GM20000 (cell line): ENCODE measurements around the gene GTF2H4.
A peak's percentile ranks its signal among the peaks of the same experiment; 100 is the strongest.
"Not testable (repeated sequence)": the region's sequence is repeated elsewhere in the genome, so short reads cannot be mapped to it uniquely, and the experiment has no call there.

Experiments
- DNase-seq: peaks from one replicate; pipeline ENCODE4 v3.0.0; 2012; ENCODE audit warnings: low spot score
- CTCF ChIP-seq: IDR thresholded peaks from 2 replicates; pipeline ENCODE4 v1.5.1; 2012; ENCODE audit warnings: mild to moderate bottlenecking, control low read depth; ENCODE audit errors: extremely low read depth, missing control alignments

Gene GTF2H4

DNA sequence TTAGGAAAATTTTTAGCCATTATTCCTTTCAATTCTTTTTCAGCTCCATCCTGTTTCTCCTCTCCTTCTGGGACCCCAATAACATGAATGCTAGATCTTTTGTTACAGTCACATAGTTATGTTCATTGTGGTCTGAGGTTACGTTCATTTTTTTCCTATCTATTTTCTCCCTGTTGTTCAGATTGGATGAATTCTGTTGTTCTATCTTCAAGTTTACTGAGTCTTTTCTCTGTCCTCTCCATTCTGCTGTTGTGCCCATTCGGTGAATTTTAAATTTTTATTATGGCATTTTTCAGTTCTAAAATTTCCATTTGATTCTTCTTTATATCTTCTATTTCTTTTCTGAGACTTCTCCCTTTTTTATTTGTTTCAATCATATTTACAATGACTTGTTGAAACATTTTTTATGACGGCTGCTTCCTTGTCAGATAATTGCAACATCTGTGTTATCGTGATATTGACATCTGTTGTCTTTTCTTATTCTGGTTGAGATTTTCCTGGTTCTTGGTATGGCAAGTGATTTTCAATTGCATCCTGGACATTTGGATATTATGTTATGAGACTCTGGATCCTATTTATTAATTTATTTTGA is 36.3 kb upstream of the GTF2H4 start:
- no peak for DNase-seq
- no peak for TF ChIP-seq CTCF

- no peak for TF ChIP-seq CTCF
- DNase-seq: no peak
Observed at GRCh38 chr6:30873137-30873640, 34.8 kb upstream of the GTF2H4 start.

GRCh38 chr6:30873795-30874194 is 34.2 kb upstream of the GTF2H4 start:
- DNase-seq: not testable (repeated sequence)

DNA sequence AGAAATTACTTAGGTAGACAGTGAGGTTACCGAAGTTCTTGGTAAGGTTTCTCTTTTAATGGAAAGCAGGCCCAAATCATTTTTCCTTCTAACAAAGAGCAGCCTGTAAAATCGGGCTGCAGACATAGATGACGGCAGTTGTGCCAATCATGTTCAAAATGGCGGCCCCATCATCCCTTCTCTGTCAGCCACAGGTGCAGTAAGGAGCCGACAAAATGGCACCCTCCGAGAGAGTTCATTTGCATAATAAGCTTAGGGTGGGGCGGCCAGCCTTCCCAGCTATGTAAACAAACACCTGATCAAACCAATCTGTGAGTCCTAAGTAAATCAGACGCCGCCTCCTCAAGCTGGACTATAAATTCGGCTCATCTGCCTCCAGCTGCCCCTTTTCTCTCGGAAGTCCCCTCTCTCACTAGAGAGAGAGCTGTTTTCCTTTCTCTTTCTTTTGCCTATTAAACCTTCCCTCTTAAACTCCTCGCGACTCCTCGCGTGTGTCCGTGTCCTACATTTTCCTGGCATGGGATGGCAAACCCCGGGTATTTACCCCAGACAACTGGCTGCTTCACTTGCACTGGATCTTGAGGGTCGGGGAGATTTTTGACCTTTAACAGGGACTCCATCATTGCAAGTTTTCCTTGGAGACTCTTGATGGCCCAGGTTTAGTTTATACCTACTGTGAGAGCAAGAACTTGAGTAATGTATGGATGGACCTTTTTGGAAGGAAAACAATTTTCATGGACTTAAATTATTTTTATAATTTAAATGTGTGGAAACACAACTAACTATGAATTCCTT is 32.6 kb upstream of the GTF2H4 start:
- no peak for DNase-seq

GRCh38 chr6:30876039-30876730 is 31.8 kb upstream of the GTF2H4 start:
- DNase-seq: no peak
- TF ChIP-seq CTCF: no peak

More for the DNA sequence above, 32.6 kb upstream of the GTF2H4 start:
- TF ChIP-seq CTCF: no peak

GRCh38 chr6:30877419-30878262 is 30.4 kb upstream of the GTF2H4 start:
- TF ChIP-seq CTCF: peak; percentile 76
- peak; percentile 79 for DNase-seq

GRCh38 chr6:30879684-30880427 is 28.2 kb upstream of the GTF2H4 start:
- no peak for TF ChIP-seq CTCF

More at GRCh38 chr6:30879684-30880427, 28.2 kb upstream of the GTF2H4 start:
- no peak for DNase-seq
